A549 (cell line): Measurements from ENCODE around the gene PHF20.

Experiments
- BHLHE40 ChIP-seq: IDR thresholded peaks from 2 replicates; pipeline ENCODE4 v1.6.1; 2012; ENCODE audit warnings: low read depth, low read length, inconsistent platforms
- EP300 ChIP-seq, 2 experiments: fragments of >200 bp; sonication (Bioruptor Twin); formaldehyde crosslinking; IDR thresholded peaks; 2 replicates in 1 of 2; 3 replicates in 1 of 2; pipeline ENCODE4 v1.6.1; 2016 to 2017
- ESRRA ChIP-seq: fragments of 150-350 bp; IDR thresholded peaks from 2 replicates; pipeline ENCODE4 v1.6.1; 2014; ENCODE audit warnings: mild to moderate bottlenecking, low read length, borderline replicate concordance
- JUN ChIP-seq, 2 experiments: fragments of >200 bp; sonication (Bioruptor Twin); formaldehyde crosslinking; IDR thresholded peaks; 2 replicates in 1 of 2; 3 replicates in 1 of 2; pipeline ENCODE4 v1.6.1; 2016 to 2017
- MAX ChIP-seq: IDR thresholded peaks from 2 replicates; pipeline ENCODE4 v1.6.1; 2012
- POLR2A ChIP-seq: IDR thresholded peaks from 2 replicates; pipeline ENCODE4 v1.6.1; 2012; ENCODE audit warnings: mild to moderate bottlenecking, low read length
- RAD21 ChIP-seq, 2 experiments: fragments of >200 bp in 1 of 2; sonication (Bioruptor Twin) in 1 of 2; formaldehyde crosslinking in 1 of 2; IDR thresholded peaks in 1 of 2; conservative IDR thresholded peaks in 1 of 2; 2 replicates in 1 of 2; 3 replicates in 1 of 2; pipeline ENCODE4 v1.6.1; 2012 to 2018; ENCODE audit warnings: inconsistent platforms in 1 of 2
- ZC3H11A ChIP-seq: fragments of 450-650 bp; IDR thresholded peaks from 2 replicates; pipeline ENCODE4 v1.6.1; 2014; ENCODE audit warnings: antibody characterized with exemption, mild to moderate bottlenecking
- ZFP36 ChIP-seq: fragments of 450-650 bp; IDR thresholded peaks from 2 replicates; pipeline ENCODE4 v1.6.1; 2014; ENCODE audit warnings: borderline replicate concordance; ENCODE audit not compliant: partially characterized antibody
- TF ChIP-seq, protein P1 (sequence below): fragments of >200 bp; sonication (Bioruptor Twin); formaldehyde crosslinking; IDR thresholded peaks from 3 replicates; pipeline ENCODE4 v1.5.1; 2016
- TF ChIP-seq, protein P2 (sequence below): fragments of 250-450 bp; sonication (Bioruptor Pico); IDR thresholded peaks from 2 replicates; pipeline ENCODE4 v1.5.0; 2021; ENCODE audit warnings: mild to moderate bottlenecking, moderate library complexity, borderline replicate concordance
- TF ChIP-seq, protein P3 (sequence below): fragments of 200-600 bp; sonication (generic); IDR thresholded peaks from 2 replicates; pipeline ENCODE4 v1.6.1; 2016; ENCODE audit warnings: antibody characterized with exemption, mild to moderate bottlenecking, moderate library complexity

GRCh38 chr20:35884541-35884865 lies 112.7 kb downstream of the PHF20 start:
- TF ChIP-seq, protein P1, sequence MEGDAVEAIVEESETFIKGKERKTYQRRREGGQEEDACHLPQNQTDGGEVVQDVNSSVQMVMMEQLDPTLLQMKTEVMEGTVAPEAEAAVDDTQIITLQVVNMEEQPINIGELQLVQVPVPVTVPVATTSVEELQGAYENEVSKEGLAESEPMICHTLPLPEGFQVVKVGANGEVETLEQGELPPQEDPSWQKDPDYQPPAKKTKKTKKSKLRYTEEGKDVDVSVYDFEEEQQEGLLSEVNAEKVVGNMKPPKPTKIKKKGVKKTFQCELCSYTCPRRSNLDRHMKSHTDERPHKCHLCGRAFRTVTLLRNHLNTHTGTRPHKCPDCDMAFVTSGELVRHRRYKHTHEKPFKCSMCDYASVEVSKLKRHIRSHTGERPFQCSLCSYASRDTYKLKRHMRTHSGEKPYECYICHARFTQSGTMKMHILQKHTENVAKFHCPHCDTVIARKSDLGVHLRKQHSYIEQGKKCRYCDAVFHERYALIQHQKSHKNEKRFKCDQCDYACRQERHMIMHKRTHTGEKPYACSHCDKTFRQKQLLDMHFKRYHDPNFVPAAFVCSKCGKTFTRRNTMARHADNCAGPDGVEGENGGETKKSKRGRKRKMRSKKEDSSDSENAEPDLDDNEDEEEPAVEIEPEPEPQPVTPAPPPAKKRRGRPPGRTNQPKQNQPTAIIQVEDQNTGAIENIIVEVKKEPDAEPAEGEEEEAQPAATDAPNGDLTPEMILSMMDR: no peak; the same call in 1 of the 3 replicates
- TF ChIP-seq, protein P2, sequence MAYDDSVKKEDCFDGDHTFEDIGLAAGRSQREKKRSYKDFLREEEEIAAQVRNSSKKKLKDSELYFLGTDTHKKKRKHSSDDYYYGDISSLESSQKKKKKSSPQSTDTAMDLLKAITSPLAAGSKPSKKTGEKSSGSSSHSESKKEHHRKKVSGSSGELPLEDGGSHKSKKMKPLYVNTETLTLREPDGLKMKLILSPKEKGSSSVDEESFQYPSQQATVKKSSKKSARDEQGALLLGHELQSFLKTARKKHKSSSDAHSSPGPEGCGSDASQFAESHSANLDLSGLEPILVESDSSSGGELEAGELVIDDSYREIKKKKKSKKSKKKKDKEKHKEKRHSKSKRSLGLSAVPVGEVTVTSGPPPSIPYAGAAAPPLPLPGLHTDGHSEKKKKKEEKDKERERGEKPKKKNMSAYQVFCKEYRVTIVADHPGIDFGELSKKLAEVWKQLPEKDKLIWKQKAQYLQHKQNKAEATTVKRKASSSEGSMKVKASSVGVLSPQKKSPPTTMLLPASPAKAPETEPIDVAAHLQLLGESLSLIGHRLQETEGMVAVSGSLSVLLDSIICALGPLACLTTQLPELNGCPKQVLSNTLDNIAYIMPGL: no peak
- TF ChIP-seq MAX (no peak), ESRRA (no peak), ZFP36 (no peak), EP300 (IDR thresholded peaks at IDR 0.05) (no peak), JUN (IDR thresholded peaks at IDR 0.05) (no peak), BHLHE40 (no peak), RAD21 (conservative IDR thresholded peaks at IDR 0.05 in 1 of 2, IDR thresholded peaks at IDR 0.05 in 1 of 2) (no peak), ZC3H11A (no peak), POLR2A (no peak)
- TF ChIP-seq, protein P3, sequence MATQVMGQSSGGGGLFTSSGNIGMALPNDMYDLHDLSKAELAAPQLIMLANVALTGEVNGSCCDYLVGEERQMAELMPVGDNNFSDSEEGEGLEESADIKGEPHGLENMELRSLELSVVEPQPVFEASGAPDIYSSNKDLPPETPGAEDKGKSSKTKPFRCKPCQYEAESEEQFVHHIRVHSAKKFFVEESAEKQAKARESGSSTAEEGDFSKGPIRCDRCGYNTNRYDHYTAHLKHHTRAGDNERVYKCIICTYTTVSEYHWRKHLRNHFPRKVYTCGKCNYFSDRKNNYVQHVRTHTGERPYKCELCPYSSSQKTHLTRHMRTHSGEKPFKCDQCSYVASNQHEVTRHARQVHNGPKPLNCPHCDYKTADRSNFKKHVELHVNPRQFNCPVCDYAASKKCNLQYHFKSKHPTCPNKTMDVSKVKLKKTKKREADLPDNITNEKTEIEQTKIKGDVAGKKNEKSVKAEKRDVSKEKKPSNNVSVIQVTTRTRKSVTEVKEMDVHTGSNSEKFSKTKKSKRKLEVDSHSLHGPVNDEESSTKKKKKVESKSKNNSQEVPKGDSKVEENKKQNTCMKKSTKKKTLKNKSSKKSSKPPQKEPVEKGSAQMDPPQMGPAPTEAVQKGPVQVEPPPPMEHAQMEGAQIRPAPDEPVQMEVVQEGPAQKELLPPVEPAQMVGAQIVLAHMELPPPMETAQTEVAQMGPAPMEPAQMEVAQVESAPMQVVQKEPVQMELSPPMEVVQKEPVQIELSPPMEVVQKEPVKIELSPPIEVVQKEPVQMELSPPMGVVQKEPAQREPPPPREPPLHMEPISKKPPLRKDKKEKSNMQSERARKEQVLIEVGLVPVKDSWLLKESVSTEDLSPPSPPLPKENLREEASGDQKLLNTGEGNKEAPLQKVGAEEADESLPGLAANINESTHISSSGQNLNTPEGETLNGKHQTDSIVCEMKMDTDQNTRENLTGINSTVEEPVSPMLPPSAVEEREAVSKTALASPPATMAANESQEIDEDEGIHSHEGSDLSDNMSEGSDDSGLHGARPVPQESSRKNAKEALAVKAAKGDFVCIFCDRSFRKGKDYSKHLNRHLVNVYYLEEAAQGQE: no peak
